GM20000 (cell line): ENCODE measurements around the gene SPTBN2.

ENCODE experiments used
- DNase-seq: peaks from one replicate; pipeline ENCODE4 v3.0.0; 2012; ENCODE audit warnings: low spot score
- CTCF ChIP-seq: IDR thresholded peaks from 2 replicates; pipeline ENCODE4 v1.5.1; 2012; ENCODE audit warnings: mild to moderate bottlenecking, control low read depth; ENCODE audit errors: extremely low read depth, missing control alignments

SPTBN2 gene

GRCh38 chr11:66694056-66694410 lies 35.0 kb downstream of the SPTBN2 start:
- DNase-seq: no peak
- no peak for TF ChIP-seq CTCF

- TF ChIP-seq CTCF: no peak
- no peak for DNase-seq
Observed at GRCh38 chr11:66693356-66694055, 35.5 kb downstream of the SPTBN2 start.

- DNase-seq: no peak
- no peak for TF ChIP-seq CTCF
Observed at GRCh38 chr11:66692871-66693331, 36.1 kb downstream of the SPTBN2 start.

- no peak for TF ChIP-seq CTCF
- DNase-seq: no peak
Observed at GRCh38 chr11:66692446-66692845, 36.6 kb downstream of the SPTBN2 start.

GRCh38 chr11:66691311-66691980 lies 37.6 kb downstream of the SPTBN2 start:
- no peak for DNase-seq
- no peak for TF ChIP-seq CTCF

- peak; percentile 9 for DNase-seq
- no peak for TF ChIP-seq CTCF
Observed at GRCh38 chr11:66689661-66690590, 39.1 kb downstream of the SPTBN2 start.
